Mesothelial cell of epicardium (in vitro differentiated cells): ENCODE results near the gene MYLK. TPM values are rescaled to one million over a fixed set of nuclear protein-coding genes. Genes with fewer than 3 reads are reported as not detected.

ENCODE experiments used
- DNase-seq, 2 experiments: peaks; one replicate each; pipeline ENCODE4 v3.0.0; 2021; ENCODE audit warnings: low spot score in 2 of 2; ENCODE audit not compliant: unreplicated experiment in 2 of 2
- H3K27ac Mint-ChIP-seq: 2 replicates; pipeline ENCODE4 v1.8.0; 2021; ENCODE audit warnings: mixed read lengths
- H3K27me3 Mint-ChIP-seq: 2 replicates; pipeline ENCODE4 v1.8.0; 2021; ENCODE audit warnings: low read depth, mixed read lengths
- H3K36me3 Mint-ChIP-seq: 2 replicates; pipeline ENCODE4 v1.8.0; 2021; ENCODE audit warnings: mixed read lengths
- H3K4me1 Mint-ChIP-seq: 2 replicates; pipeline ENCODE4 v1.8.0; 2021; ENCODE audit warnings: mixed read lengths
- H3K4me3 Mint-ChIP-seq: 2 replicates; pipeline ENCODE4 v1.8.0; 2021; ENCODE audit warnings: mild to moderate bottlenecking, moderate library complexity, mixed read lengths
- H3K9me3 Mint-ChIP-seq: 2 replicates; pipeline ENCODE4 v1.8.0; 2021; ENCODE audit warnings: mixed read lengths
- total RNA-seq: library from RNA; stranded (reverse); gene quantifications from 3 replicates; pipeline ENCODE4 v1.2.1, GENCODE V29; 2021
- TF ChIP-seq, protein P1 (sequence below): fragments of 200-600 bp; sonication (generic); IDR thresholded peaks from one replicate; pipeline ENCODE4 v1.5.0; 2021; ENCODE audit warnings: antibody characterized with exemption; ENCODE audit not compliant: unreplicated experiment

MYLK gene
- total RNA-seq, 1 donor from 2014 or later: 14.3 TPM

DNA sequence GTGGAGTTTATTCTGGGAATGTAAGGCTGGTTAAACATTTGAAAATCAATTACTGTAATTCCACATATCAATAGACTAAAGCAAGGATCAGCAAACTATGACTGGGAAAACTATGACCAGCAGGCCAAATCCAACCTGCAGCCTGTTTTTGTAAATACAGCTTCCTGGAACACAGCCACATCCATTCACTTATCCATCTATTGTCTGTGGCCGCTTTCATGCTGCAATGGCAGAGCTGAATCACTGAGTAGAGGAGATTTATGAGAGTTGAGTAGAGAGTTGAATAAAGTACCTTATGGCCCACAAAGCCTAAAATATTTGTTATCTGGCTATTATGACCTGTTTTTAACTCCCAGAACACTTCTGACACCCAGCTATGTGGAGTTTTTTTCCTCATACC lies 12.2 kb downstream of the MYLK start:
- H3K36me3 Mint-ChIP-seq: no peaks in the 10 kb centered on the region

DNA sequence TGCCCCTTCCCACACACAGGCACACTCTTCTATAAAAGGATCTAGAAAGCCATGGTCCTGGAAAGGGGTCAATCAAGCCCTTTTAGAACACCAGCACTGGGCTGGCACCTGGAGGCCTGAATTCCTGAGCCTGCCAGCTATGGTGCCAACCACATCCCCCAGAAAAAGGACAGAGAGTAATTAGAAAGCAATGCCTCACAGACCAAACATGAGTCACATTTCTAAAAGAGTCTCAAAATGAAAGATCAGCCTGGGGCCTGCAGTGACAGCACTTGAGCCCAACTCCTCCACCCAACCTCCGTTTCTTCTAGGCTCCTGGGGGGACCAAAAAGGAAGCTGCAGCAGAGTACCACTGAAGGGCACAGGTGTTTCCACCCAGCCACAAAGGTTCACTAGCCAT lies 14.1 kb downstream of the MYLK start:
- H3K27ac Mint-ChIP-seq: no peak overlapping the region
- no peaks in the 10 kb centered on the region for H3K4me1 Mint-ChIP-seq
- TF ChIP-seq, protein P1, sequence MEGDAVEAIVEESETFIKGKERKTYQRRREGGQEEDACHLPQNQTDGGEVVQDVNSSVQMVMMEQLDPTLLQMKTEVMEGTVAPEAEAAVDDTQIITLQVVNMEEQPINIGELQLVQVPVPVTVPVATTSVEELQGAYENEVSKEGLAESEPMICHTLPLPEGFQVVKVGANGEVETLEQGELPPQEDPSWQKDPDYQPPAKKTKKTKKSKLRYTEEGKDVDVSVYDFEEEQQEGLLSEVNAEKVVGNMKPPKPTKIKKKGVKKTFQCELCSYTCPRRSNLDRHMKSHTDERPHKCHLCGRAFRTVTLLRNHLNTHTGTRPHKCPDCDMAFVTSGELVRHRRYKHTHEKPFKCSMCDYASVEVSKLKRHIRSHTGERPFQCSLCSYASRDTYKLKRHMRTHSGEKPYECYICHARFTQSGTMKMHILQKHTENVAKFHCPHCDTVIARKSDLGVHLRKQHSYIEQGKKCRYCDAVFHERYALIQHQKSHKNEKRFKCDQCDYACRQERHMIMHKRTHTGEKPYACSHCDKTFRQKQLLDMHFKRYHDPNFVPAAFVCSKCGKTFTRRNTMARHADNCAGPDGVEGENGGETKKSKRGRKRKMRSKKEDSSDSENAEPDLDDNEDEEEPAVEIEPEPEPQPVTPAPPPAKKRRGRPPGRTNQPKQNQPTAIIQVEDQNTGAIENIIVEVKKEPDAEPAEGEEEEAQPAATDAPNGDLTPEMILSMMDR: no peak
- H3K9me3 Mint-ChIP-seq: peaks cover 5% of the 10 kb centered on the region
- no peaks in the 10 kb centered on the region for H3K36me3 Mint-ChIP-seq
- DNase-seq: no peak
- H3K27me3 Mint-ChIP-seq: no peaks in the 10 kb centered on the region
- H3K4me3 Mint-ChIP-seq: no peak overlapping the region

More for the DNA sequence above, 12.2 kb downstream of the MYLK start:
- no peaks in the 10 kb centered on the region for H3K27me3 Mint-ChIP-seq
- no peak overlapping the region for H3K4me3 Mint-ChIP-seq
- peaks cover 5% of the 10 kb centered on the region for H3K9me3 Mint-ChIP-seq
- H3K4me1 Mint-ChIP-seq: no peaks in the 10 kb centered on the region
- no peak for DNase-seq
- TF ChIP-seq, protein P1: no peak
- no peak overlapping the region for H3K27ac Mint-ChIP-seq

DNA sequence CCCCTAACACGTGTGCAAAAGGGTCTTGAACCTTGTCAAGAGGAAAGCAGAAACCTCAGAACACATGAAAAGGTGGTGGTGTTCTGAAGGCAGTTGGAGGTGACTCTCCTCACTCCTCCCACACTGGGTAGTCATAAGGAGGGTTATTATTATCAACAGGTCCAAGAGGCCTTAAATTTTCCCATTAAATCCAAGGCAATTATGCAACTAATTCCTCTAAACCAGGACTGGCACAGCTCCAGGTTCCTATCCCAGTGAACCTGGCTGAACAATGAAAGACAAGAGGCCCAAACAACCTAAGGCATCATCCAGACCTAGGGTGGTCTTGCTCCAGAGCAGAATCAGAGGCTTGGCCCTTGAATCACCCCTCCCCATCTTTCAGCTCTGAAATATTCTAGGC lies 15.0 kb downstream of the MYLK start:
- H3K36me3 Mint-ChIP-seq: no peaks in the 10 kb centered on the region
- DNase-seq: no peak
- H3K4me3 Mint-ChIP-seq: no peak overlapping the region
- H3K27ac Mint-ChIP-seq: no peak overlapping the region
- no peaks in the 10 kb centered on the region for H3K4me1 Mint-ChIP-seq
- peaks cover 4% of the 10 kb centered on the region for H3K9me3 Mint-ChIP-seq
- H3K27me3 Mint-ChIP-seq: no peaks in the 10 kb centered on the region
- TF ChIP-seq, protein P1: no peak

DNA sequence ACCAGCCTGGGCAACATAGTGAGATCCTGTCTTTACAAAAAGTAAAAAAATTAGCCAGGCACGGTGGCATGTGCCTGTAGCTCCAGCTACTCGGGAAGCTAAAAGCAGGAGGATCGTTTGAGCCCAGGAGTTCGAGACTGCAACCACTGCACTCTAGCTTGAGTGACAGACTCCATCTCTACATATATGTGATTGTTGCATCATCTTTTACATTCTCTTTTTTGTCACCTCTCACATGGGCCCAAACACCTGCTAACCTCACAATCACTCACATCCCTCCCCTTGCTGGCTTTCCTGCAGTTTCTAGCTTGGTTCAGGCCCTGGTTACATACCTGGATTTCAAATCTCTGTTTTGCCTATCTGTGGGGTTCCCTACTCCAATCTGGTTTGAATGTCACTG lies 19.4 kb downstream of the MYLK start:
- Mint-ChIP-seq H3K36me3 (no peaks in the 10 kb centered on the region), H3K27ac (no peak overlapping the region), H3K9me3 (peaks cover 7% of the 10 kb centered on the region), H3K27me3 (no peaks in the 10 kb centered on the region), H3K4me1 (peaks cover 2% of the 10 kb centered on the region), H3K4me3 (no peak overlapping the region)
- TF ChIP-seq, protein P1: no peak
- DNase-seq: no peak

DNA sequence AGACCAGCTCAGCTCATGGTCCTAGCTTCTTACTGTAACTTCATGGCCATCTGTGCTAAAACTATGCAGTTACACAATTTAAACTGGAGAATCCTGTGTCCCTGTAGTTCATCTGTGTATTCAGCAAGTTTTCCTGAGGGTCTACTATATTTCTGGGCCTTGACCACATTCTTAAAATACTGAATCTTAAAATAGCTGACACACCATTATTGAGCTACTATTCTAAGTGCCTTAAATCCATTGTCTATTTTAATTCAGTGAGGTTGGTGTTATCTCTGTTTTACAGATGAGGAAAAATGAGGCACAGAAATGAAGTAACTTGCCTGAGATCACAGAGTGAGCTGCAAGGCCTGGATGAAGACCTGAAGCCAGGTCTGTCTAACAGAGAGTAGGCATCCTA lies 22.0 kb downstream of the MYLK start:
- no peak overlapping the region for H3K27ac Mint-ChIP-seq
- H3K9me3 Mint-ChIP-seq: peaks cover 7% of the 10 kb centered on the region
- H3K36me3 Mint-ChIP-seq: no peaks in the 10 kb centered on the region
- no peaks in the 10 kb centered on the region for H3K27me3 Mint-ChIP-seq
- peaks cover 14% of the 10 kb centered on the region for H3K4me1 Mint-ChIP-seq
- no peak overlapping the region for H3K4me3 Mint-ChIP-seq
- DNase-seq: no peak
- TF ChIP-seq, protein P1: no peak
